Activated CD4-positive, alpha-beta T cell treated with anti-CD3 and anti-CD28 coated beads, Interleukin-2, amount 10 ng/mL, durations not matched to agents 7 days and 5 days (primary cell): ENCODE data around the gene MYO9B. TPM values are rescaled to one million over a fixed set of nuclear protein-coding genes. Genes with fewer than 3 reads are reported as not detected.

ENCODE experiments used
- CTCF ChIA-PET: fragments of 350-600 bp; sonication (Branson Sonifier 250); formaldehyde crosslinking; loops from one replicate; lab custom pipeline; 2021; ENCODE audit warnings: antibody characterized with exemption; lab: Charles Lee
- POLR2A ChIA-PET: fragments of 350-600 bp; sonication (Branson Sonifier 250); formaldehyde crosslinking; loops from one replicate; lab custom pipeline; 2021; ENCODE audit warnings: antibody characterized with exemption; lab: Charles Lee
- DNase-seq: peaks from one replicate; pipeline ENCODE4 v3.0.0-alpha.2; 2020
- H3K27ac Mint-ChIP-seq: one replicate; pipeline ENCODE4 v1.8.0; 2021; ENCODE audit warnings: mild to moderate bottlenecking, moderate library complexity, mixed read lengths
- H3K27me3 Mint-ChIP-seq: one replicate; pipeline ENCODE4 v1.8.0; 2021; ENCODE audit warnings: mixed read lengths
- H3K36me3 Mint-ChIP-seq: one replicate; pipeline ENCODE4 v1.8.0; 2021; ENCODE audit warnings: low read depth, mixed read lengths
- H3K4me1 Mint-ChIP-seq: one replicate; pipeline ENCODE4 v1.8.0; 2021; ENCODE audit warnings: mixed read lengths
- H3K4me3 Mint-ChIP-seq: one replicate; pipeline ENCODE4 v1.8.0; 2021; ENCODE audit warnings: mild to moderate bottlenecking, moderate library complexity, mixed read lengths
- H3K9me3 Mint-ChIP-seq: one replicate; pipeline ENCODE4 v1.8.0; 2021; ENCODE audit warnings: mixed read lengths
- total RNA-seq, 2 experiments: library from RNA; stranded (reverse); gene quantifications; one replicate each; pipeline ENCODE4 v1.2.3, GENCODE V29; 2021

The MYO9B gene
- total RNA-seq, 2 experiments from 2014 or later = 217 to 218 TPM

DNA sequence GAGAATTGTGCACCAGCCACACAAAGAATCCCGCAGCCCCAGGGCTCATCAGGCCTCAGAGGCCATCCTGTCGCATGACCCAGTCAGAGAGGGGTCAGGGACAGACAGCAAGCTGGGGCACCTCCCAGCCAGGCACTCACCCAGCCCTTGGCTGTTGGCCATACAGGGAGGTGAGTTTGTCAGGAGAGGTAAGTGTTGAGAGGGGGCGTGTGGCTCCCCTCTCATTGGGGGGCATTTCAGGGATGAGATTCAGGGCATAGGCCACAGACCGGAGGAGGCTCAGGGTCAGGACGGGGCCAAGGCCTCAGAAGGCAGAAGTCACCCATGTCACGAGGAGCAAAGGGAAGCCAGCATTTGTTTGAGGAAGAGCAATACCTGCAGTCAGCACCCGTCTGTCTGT is 37.1 kb downstream of the MYO9B start:
- DNase-seq = no peak
- ChIA-PET CTCF (interaction anchor here (0.6 kb wide), 1 partner anchor 10 kb away, joined by 3 read pairs; no protein-coding TSS in a partner anchor), POLR2A (no interaction called here)
- peaks cover 36% of the 10 kb centered on the region for H3K4me1 Mint-ChIP-seq
- H3K27ac Mint-ChIP-seq = peak overlapping the region; percentile 32
- H3K9me3 Mint-ChIP-seq = no peaks in the 10 kb centered on the region
- H3K4me3 Mint-ChIP-seq = no peak overlapping the region
- peaks cover 42% of the 10 kb centered on the region for H3K36me3 Mint-ChIP-seq
- no peaks in the 10 kb centered on the region for H3K27me3 Mint-ChIP-seq

DNA sequence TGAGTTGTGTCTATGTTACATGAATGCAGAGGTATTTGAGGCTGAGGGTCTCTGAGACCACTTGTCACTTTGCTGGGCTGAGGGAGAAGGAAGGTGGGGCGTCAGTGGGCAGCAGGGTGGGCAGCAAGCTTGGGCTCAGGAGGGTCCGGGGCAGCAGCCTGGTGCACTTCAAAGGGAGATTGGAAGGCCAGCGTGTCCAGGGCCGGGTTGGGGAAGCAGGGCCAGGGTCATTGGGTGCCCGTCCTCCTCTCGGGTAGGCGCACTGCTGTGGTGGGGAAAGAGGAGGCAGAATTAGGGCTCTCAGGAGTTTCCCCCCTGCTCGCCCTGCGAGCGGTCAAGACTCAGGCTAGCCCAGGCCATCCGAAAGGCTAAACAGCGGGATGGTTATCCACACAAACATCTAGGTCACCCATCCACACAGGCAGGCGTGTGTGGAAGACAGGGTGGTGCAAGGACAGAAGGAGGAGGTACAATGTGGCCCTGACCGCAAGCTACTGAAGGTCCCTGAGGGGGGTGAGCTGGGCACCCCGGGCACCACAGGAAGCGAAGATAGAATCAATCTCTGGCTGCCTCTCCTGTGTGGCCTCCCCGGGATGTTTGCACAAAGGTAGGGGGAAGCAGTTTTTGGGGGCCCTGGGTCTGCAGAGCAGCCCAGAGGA is 37.7 kb downstream of the MYO9B start:
- peaks cover 32% of the 10 kb centered on the region for H3K4me1 Mint-ChIP-seq
- H3K4me3 Mint-ChIP-seq = no peak overlapping the region
- peak overlapping the region; percentile 16 for H3K27ac Mint-ChIP-seq
- ChIA-PET POLR2A (no interaction called here), CTCF (interaction anchor here (0.6 kb wide), 1 partner anchor 10 kb away, joined by 3 read pairs; no protein-coding TSS in a partner anchor)
- H3K27me3 Mint-ChIP-seq = no peaks in the 10 kb centered on the region
- H3K9me3 Mint-ChIP-seq = no peaks in the 10 kb centered on the region
- peaks cover 39% of the 10 kb centered on the region for H3K36me3 Mint-ChIP-seq
- DNase-seq = no peak

DNA sequence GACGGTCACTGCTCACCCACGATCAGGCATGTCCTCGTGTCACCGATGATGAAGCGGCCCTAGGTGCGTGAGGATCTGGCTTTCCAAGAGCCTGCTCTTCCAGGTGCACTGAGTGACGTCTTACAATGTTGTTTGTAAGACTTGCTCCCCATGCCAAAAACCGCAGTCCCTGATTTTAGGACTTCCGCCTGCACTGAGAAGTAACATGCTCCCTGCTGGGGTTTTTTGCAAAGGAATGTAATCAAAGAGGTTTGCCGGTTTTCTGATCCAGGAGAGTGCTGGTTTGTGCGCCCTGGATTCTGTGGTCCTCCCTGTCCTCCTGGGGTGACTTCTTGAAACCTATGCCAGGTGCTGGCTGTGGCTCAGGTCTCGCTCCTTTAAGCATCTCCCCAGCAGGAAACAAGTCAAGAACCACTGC is 38.8 kb downstream of the MYO9B start:
- H3K27me3 Mint-ChIP-seq = no peaks in the 10 kb centered on the region
- H3K36me3 Mint-ChIP-seq = peaks cover 43% of the 10 kb centered on the region
- H3K4me3 Mint-ChIP-seq = no peak overlapping the region
- peaks cover 25% of the 10 kb centered on the region for H3K4me1 Mint-ChIP-seq
- ChIA-PET CTCF (interaction anchor here (0.9 kb wide), 1 partner anchor 12 kb away, joined by 3 read pairs; no protein-coding TSS in a partner anchor), POLR2A (no interaction called here)
- no peak overlapping the region for H3K27ac Mint-ChIP-seq
- DNase-seq = no peak
- H3K9me3 Mint-ChIP-seq = no peaks in the 10 kb centered on the region

DNA sequence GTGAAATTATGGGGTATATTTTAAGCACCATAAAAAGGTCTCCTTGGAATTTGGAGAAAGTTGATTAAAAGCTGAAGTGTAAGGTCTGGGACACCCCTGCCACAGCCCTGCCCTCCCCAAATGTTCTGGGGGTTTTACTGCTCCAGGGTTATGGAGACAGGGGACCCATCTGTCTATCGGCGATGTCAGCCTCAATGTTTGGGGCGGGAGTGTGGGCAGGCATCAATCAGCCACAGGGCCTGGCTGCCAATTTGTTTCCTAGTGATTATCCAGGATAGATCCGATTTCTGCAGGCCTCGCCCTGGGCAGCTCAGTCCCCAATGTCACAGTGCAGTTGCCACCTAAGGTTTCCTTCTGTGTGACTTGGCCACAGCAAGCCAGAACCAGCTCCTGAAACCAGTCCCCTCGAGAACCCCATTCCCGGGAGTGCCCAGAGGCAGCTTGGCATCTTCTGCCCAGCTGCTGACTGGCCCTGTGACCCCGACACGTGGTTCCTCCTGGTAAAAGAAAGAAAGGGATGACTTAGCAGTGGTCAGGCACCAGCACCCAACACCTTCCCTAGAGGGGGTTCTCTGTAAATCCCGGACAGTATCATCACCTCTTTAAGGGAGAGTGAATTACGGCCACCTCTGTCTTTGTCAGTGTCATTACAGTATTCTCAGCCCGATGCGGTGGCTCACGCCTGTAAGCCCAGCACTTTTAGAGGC is 41.6 kb downstream of the MYO9B start:
- Mint-ChIP-seq H3K27me3 (no peaks in the 10 kb centered on the region), H3K27ac (peak overlapping the region; percentile 9), H3K36me3 (peaks cover 37% of the 10 kb centered on the region), H3K4me1 (peaks cover 14% of the 10 kb centered on the region), H3K9me3 (no peaks in the 10 kb centered on the region), H3K4me3 (no peak overlapping the region)
- no peak for DNase-seq
- ChIA-PET CTCF (interaction anchor here (0.7 kb wide), 1 partner anchor 537 kb away, joined by 3 read pairs; no protein-coding TSS in a partner anchor), POLR2A (no interaction called here)

DNA sequence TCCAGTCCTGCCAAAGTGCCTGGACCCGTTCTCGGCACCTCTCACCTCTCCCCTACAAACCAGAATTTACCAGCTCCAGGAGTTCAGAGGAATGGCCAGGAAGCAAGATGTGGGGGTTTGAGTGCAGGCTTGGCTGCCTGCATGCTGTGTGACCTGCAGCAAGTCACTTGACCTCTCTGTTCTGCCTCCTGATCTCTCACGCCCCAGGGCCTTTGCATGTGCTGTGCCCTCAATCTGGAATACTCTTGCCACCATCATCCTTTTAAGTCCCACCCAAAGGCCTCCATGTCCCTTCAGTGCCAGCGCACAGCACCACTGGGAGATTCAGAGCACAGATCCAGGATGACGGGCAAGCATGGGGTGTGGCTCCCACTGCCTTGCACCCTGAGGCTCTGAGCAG is 43.4 kb downstream of the MYO9B start:
- Mint-ChIP-seq H3K4me3 (no peak overlapping the region), H3K27me3 (no peaks in the 10 kb centered on the region), H3K36me3 (peaks cover 41% of the 10 kb centered on the region), H3K4me1 (peaks cover 22% of the 10 kb centered on the region), H3K27ac (no peak overlapping the region), H3K9me3 (no peaks in the 10 kb centered on the region)
- ChIA-PET POLR2A (no interaction called here), CTCF (interaction anchor here (1.2 kb wide), 1 partner anchor 44 kb away, joined by 3 read pairs; the partner anchor contains the start of gene HAUS8)
- DNase-seq = no peak

DNA sequence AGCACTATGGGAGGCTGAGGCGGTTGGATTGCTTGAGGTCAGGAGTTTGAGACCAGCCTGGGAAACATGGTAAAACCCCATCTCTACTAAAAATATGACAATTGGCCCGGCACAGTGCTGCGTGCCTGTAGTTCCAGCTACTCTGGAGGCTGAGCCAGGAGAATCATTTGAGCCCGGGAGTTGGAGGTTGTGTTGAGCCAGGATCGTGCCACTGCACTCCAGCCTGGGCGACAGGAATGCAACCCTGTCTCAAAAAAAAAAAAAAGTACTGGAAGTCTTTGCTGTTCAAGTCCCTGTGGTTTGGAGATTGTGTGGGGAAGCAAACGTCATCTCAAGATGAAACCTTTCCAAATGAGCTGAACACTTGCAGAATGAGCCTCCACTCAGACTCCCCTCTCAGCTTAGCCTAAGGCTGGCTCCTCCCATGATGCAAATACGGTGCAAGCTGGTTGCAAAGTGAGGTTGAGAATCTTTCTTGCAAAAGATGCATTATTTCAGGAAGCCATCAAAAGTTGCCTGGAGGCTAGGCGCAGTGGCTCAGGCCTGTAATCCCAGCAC is 46.2 kb downstream of the MYO9B start:
- ChIA-PET CTCF (interaction anchor here (0.6 kb wide), 2 partner anchors 12 to 903 kb away, joined by 3 read pairs; no protein-coding TSS in a partner anchor), POLR2A (interaction anchor here (0.7 kb wide), 1 partner anchor 50 kb away, joined by 13 read pairs; no protein-coding TSS in a partner anchor)
- H3K9me3 Mint-ChIP-seq = no peaks in the 10 kb centered on the region
- H3K4me3 Mint-ChIP-seq = no peak overlapping the region
- H3K27ac Mint-ChIP-seq = peak overlapping the region; percentile 68
- no peak for DNase-seq
- peaks cover 48% of the 10 kb centered on the region for H3K4me1 Mint-ChIP-seq
- no peaks in the 10 kb centered on the region for H3K27me3 Mint-ChIP-seq
- peaks cover 24% of the 10 kb centered on the region for H3K36me3 Mint-ChIP-seq

DNA sequence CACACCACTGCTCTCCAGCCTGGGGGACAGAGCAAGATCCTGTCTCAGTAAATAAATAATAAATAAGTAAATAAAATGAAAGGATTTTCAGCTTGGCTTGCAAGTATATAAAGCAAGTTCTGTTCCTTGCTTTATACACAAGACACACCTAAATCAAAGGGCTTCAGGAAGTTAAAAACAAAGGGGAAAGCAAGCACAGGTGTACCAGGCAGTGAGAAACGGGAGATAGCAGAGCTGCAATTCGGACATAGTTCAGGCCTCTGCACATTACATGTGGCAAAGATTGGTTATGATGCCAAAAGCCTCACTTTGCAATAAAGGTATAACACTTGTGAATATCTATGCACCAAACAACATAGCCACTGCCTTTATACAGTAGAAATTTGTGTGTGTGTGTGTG is 47.5 kb downstream of the MYO9B start:
- Mint-ChIP-seq H3K27me3 (no peaks in the 10 kb centered on the region), H3K4me1 (peaks cover 60% of the 10 kb centered on the region), H3K27ac (peak overlapping the region; percentile 99), H3K36me3 (peaks cover 30% of the 10 kb centered on the region), H3K4me3 (no peak overlapping the region), H3K9me3 (no peaks in the 10 kb centered on the region)
- POLR2A ChIA-PET = no interaction called here
- DNase-seq = no peak
- CTCF ChIA-PET = interaction anchor here (0.6 to 1.2 kb wide), 3 partner anchors 10 to 1866 kb away, joined by 3 to 4 read pairs (median 3); no protein-coding TSS in a partner anchor

DNA sequence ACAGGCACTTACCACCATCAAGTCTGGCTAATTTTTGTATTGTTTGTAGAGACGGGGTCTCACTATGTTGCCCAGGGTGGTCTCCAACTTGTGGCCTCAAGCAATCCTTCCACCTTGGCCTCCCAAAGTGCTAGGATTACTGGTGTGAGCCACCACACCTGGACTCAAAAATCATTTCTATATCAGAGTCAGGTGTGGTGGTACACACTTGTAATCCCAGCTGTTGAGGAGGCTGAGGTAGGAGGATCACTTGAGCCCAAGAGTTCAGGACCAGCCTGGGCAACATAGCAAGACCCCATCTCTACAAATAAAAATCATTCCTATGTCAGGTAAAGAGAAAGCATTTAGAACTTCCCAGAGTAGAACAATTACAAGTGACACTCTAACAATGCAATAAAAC is 48.4 kb downstream of the MYO9B start:
- Mint-ChIP-seq H3K9me3 (no peaks in the 10 kb centered on the region), H3K4me3 (no peak overlapping the region), H3K27me3 (no peaks in the 10 kb centered on the region), H3K36me3 (peaks cover 33% of the 10 kb centered on the region), H3K4me1 (peaks cover 63% of the 10 kb centered on the region), H3K27ac (peak overlapping the region; percentile 99)
- POLR2A ChIA-PET = no interaction called here
- no peak for DNase-seq
- CTCF ChIA-PET = interaction anchor here (0.6 to 0.8 kb wide), 2 partner anchors 13 to 50 kb away, joined by 3 read pairs; no protein-coding TSS in a partner anchor

DNA sequence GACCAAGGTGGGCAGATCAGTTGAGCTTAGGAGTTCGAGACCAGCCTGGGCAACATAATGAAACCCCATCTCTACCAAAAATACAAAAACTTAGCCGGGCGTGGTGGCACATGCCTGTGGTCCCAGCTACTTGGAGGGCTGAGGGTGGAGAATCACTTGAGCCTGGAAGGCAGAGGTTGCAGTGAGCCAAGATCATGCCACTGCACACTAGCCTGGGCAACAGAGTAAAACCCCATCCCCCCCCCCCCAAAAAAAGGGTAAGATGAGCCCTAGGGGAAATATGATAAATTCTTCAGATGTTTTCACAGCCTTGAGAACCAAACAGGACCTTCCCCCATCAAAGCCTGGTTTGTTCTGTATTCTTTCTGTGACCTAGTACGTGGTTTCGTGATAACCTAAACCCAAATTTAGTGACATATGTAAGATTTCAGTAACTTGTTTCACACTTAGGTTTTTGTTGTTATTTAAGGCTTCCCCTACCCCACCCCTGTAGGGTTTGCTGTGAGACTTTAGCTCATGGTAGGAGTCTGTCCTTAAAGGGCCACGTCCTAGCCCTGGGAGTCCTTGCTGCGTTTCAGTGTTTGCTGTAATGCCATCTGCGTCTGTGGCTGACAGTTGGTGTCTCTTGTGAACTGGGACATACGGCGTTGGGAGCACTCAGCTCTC is 49.6 kb downstream of the MYO9B start:
- ChIA-PET CTCF (interaction anchor here (0.8 to 1.8 kb wide), 6 partner anchors 12 to 59 kb away, joined by 3 to 9 read pairs (median 4); no protein-coding TSS in a partner anchor), POLR2A (interaction anchor here (0.5 to 2.2 kb wide), 3 partner anchors 9 to 48 kb away, joined by 4 to 9 read pairs (median 8); no protein-coding TSS in a partner anchor)
- Mint-ChIP-seq H3K4me3 (peak overlapping the region; percentile 76), H3K4me1 (peaks cover 63% of the 10 kb centered on the region), H3K27ac (peak overlapping the region; percentile 99), H3K9me3 (no peaks in the 10 kb centered on the region), H3K36me3 (peaks cover 36% of the 10 kb centered on the region), H3K27me3 (no peaks in the 10 kb centered on the region)
- DNase-seq = peak; percentile 71

DNA sequence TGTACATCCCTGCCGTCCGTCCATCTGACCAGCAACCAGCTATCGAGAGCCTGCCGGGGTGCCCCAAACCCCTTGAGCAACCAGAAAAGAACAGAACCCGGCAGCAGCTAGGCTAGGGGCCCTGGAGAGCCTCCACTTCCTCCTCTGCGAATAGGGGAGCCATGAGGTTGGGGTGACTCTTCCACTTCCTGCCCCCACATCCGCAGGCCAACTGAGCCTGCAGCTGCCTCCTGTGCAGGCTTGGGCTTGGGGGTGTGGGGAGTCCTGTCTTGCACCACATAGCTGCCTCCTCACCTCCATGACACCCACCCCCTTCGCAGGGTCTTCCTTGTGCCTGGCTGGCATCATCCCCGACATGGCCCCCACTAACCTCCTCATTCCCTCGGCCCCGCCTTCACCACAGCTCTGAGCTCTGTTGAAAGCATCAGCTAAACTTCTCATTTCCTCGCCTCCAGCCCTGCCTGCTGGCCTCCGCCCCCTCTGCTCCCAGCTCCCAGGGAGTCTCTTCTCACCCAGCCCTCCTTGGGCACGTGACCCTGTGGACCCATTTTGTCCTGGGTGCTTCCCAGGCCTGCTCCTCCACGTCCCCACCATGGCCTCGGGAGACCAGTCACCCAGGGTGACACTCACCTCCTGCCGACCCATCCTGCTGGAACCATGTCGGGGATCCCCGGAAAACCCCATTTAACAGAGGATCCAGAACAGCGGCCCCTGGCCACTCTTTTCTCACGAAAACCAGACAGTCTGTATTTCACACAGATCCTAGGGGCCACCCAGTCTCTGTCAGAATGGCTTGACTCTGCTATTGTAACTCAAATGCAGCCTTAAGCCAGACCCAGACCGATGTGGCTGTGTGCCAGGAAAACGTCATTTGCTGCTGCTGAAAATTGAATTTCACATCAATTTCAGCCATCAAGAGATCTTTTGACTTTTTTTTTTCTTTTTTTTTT is 50.4 kb downstream of the MYO9B start:
- ChIA-PET POLR2A (interaction anchor here (0.5 to 2.2 kb wide), 3 partner anchors 10 to 49 kb away, joined by 4 to 9 read pairs (median 8); no protein-coding TSS in a partner anchor), CTCF (interaction anchor here (0.8 to 1.8 kb wide), 4 partner anchors 16 to 58 kb away, joined by 3 to 9 read pairs (median 6); no protein-coding TSS in a partner anchor)
- peaks cover 66% of the 10 kb centered on the region for H3K4me1 Mint-ChIP-seq

DNA sequence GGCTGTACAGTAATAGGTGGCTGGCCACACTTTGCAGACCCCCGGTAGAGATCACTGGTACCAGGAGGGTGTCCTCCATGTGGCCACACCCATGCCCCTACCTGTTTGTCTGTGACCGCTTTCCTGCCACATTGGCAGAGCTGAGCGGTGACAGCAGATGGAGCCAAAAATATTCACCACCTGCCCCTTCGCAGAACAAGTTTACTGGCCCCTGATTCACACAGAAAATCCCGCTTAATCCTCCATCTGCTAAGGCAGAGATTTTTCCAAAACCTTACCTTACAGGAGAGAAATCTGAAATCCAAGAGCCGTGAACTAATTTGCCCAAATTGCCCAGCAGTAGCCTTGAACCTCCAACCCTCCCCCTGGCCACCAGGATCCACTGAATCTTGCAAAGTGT is 52.1 kb downstream of the MYO9B start:
- CTCF ChIA-PET = no interaction called here
- no peaks in the 10 kb centered on the region for H3K27me3 Mint-ChIP-seq
- POLR2A ChIA-PET = no interaction called here
- DNase-seq = no peak
- no peak overlapping the region for H3K4me3 Mint-ChIP-seq
- H3K9me3 Mint-ChIP-seq = no peaks in the 10 kb centered on the region
- H3K4me1 Mint-ChIP-seq = peaks cover 52% of the 10 kb centered on the region
- H3K27ac Mint-ChIP-seq = peak overlapping the region; percentile 78
- H3K36me3 Mint-ChIP-seq = peaks cover 31% of the 10 kb centered on the region

More for the DNA sequence above, 50.4 kb downstream of the MYO9B start:
- Mint-ChIP-seq H3K4me3 (peak overlapping the region; percentile 76), H3K27ac (peak overlapping the region; percentile 99), H3K36me3 (peaks cover 38% of the 10 kb centered on the region), H3K9me3 (no peaks in the 10 kb centered on the region), H3K27me3 (no peaks in the 10 kb centered on the region)
- DNase-seq = peak; percentile 87
